IPS DF 6.9 (cell line): ENCODE measurements around the gene CUEDC1.

Experiments used
- DNase-seq: peaks from one replicate; pipeline ENCODE4 v3.0.0-alpha.2; 2013; ENCODE audit warnings: low read depth, low spot score
- H3K27ac ChIP-seq: one replicate; pipeline ENCODE4 v1.5.1; 2013; ENCODE audit warnings: low read length, control low read depth
- H3K27me3 ChIP-seq: 2 replicates; pipeline ENCODE4 v1.6.1; 2013; ENCODE audit warnings: mild to moderate bottlenecking, low read length; ENCODE audit not compliant: control insufficient read depth, insufficient read depth
- H3K36me3 ChIP-seq: 2 replicates; pipeline ENCODE4 v1.6.1; 2013; ENCODE audit warnings: low read length; ENCODE audit not compliant: control insufficient read depth, insufficient read depth
- H3K4me1 ChIP-seq: 2 replicates; pipeline ENCODE4 v1.6.1; 2013; ENCODE audit warnings: low read length; ENCODE audit not compliant: control insufficient read depth, insufficient read depth
- H3K4me3 ChIP-seq: 2 replicates; pipeline ENCODE4 v1.5.1; 2013; ENCODE audit warnings: mild to moderate bottlenecking, low read length
- H3K9me3 ChIP-seq: 2 replicates; pipeline ENCODE4 v1.6.1; 2013; ENCODE audit warnings: low read length, inconsistent platforms; ENCODE audit not compliant: control insufficient read depth, insufficient read depth
- WGBS: extraction: QIAGEN DNeasy Blood & Tissue Kit; methylation state at CpG from one replicate; pipeline ENCODE4 v1.1.7; 2013; ENCODE audit warnings: mixed read lengths, missing lambda C conversion rate; ENCODE audit not compliant: insufficient read length, insufficient coverage; 5-methylcytosine and 5-hydroxymethylcytosine counted together

The CUEDC1 gene

DNA sequence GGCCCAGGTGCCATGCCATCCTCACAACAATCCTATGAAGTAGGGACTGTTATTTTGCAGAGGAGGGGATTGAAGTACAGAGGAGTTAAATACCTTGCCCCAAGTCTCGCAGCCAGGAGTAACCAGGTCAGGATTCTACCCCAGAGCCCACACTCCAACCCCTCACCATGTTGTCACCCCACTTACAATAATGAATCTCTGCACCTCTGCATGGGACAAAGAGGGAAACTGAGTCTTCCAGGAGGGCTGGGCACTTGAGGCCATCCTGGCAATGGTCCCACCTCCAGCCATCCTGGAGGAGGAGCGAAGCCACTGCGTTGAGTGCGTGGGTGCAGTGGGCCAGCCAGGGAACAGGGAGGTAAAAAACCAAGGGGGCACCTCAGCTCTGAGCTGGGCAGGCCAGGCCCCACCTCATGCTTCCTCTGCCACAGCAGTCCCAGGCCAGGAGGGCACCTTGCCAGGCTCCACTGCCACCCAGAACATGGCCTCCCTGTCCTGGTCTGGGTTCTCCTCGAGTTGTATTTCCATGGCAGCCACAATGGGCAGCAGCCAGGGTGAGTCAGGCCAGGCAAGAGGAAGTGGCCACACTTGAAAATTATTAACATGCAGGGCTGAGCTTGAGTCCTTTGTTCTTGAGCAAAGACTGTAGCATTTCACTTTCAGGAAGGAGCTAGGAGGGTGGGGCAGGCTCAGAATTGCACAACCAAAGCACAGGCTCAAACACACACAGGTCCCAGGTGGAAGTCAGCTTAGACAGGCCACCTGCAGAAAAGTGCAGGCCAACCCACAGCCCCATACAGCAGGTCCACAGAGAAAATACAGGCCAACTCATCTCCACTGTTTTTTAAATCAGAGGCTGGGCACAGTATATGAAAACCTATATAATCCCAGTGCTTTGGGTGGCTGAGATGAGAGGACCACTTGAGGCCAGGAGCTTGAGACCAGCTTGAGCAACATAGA lies 52.1 kb downstream of the CUEDC1 start:
- no peak for DNase-seq
- WGBS: no CpG with 5 or more reads among the region's 5 CpGs
- no peaks in the 10 kb centered on the region for H3K27me3 ChIP-seq
- no peak overlapping the region for H3K27ac ChIP-seq
- H3K4me1 ChIP-seq: peaks cover 16% of the 10 kb centered on the region
- H3K36me3 ChIP-seq: no peaks in the 10 kb centered on the region
- no peaks in the 10 kb centered on the region for H3K9me3 ChIP-seq
- no peak overlapping the region for H3K4me3 ChIP-seq

DNA sequence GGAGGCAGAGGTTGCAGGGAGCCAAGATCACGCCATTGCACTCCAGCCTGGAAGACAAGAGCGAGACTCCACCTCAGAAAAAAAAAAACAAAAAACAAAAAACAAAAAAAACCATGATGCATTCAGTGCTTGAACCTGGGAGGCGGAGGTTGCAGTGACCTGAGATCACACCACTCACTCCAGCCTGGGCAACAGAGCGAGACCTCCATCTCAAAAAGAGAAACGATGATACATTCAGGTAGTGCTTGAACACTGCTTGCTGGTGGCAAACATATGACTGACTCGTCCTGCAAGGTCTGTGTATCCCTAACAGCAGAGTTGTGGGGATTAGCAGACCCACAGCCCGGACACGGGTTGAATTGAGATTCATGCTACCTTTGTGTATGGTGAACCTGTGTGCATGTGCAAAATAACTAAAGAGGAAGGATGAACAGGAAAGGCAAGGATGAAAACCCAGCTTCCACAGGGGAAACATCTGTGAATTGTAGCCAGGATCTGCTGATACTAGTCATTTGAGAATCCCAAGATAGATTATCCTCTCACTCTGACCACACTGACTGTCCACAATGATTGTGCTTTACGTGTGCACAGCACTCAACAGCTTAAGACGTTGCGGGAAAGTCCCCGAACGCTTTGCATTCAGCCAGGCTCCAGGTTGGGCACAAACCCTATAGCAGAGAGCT lies 53.0 kb downstream of the CUEDC1 start:
- H3K27me3 ChIP-seq: no peaks in the 10 kb centered on the region
- no peaks in the 10 kb centered on the region for H3K9me3 ChIP-seq
- no peak overlapping the region for H3K4me3 ChIP-seq
- no CpG with 5 or more reads among the region's 13 CpGs for WGBS
- no peak for DNase-seq
- no peak overlapping the region for H3K27ac ChIP-seq
- no peaks in the 10 kb centered on the region for H3K36me3 ChIP-seq
- peaks cover 16% of the 10 kb centered on the region for H3K4me1 ChIP-seq

DNA sequence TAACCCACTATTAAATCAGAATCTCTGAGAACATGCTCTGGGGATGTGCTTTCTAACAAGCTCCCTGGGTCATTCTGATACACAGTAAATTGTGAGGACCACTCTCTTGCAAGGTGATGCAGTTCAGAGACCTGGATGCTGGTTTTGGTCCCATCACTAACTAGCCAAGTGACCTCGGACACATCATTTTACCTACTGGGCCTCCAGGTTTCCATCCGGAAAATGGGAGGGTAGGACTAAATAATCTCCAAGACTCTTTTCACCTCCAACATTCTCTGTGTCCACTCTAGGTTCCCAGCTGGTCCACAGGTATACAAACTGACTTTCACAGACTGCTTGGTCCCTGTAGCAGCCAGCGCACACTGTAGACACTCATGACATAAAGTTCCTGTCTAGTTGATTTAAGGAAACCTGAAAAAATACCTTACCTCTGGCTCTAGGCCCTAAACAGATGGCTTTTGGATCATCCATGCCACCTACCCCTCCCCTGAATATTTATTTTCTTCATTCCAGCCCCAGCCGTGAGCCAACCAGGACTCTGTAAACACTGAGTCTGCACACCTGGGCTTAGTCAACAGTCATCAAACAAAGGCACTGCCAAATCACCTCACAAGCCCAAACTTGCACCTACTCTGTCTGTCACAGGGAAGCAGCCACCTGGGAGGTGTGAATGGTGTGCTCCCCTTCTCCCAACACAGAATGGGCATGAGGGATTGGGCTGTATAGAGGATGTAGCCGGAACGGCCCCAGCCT lies 54.0 kb downstream of the CUEDC1 start:
- no peak overlapping the region for H3K4me3 ChIP-seq
- H3K27me3 ChIP-seq: no peaks in the 10 kb centered on the region
- peaks cover 16% of the 10 kb centered on the region for H3K4me1 ChIP-seq
- no peaks in the 10 kb centered on the region for H3K9me3 ChIP-seq
- H3K27ac ChIP-seq: no peak overlapping the region
- H3K36me3 ChIP-seq: no peaks in the 10 kb centered on the region
- WGBS: no CpG with 5 or more reads among the region's 6 CpGs
- no peak for DNase-seq

DNA sequence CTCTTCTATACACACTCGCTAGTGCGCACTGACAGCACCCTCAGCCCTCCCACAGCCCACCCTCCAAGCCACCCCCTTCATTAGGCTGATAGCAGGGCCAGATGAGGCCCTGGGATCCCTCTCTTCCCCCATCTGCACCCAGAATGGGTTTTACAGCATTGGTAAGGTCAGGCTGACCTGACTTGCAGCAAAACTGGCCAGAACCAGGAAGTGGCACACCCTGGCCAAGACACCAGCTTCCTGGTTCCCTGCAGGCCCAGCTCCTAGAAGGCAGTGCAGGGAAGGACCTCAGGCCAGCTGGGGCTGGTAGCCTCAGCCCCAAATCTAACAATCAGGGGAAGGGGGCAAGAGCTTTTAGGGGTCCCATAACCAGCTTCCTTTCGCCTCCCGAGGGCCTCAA lies 55.4 kb downstream of the CUEDC1 start:
- no CpG with 5 or more reads among the region's 4 CpGs for WGBS
- H3K27me3 ChIP-seq: no peaks in the 10 kb centered on the region
- no peak overlapping the region for H3K4me3 ChIP-seq
- peaks cover 13% of the 10 kb centered on the region for H3K4me1 ChIP-seq
- no peaks in the 10 kb centered on the region for H3K36me3 ChIP-seq
- DNase-seq: no peak
- H3K27ac ChIP-seq: no peak overlapping the region
- no peaks in the 10 kb centered on the region for H3K9me3 ChIP-seq

DNA sequence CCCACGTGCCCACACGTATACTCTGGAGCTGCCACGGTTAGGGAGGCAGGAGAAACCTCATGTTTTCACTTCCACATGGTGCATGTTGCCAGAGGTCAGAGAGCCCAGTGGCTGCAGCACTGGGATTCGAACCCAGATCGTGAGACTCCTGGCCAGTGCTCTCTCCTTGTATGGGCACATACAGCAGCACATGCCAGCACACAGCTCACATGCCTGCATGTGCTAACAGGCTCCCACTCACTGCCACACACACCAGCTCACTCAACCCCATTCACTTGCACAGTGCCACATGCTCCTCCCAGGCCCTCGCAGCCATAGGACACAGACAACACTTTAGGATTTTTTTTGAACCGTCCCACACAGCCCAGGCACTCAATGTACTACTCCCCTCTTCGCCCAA lies 55.8 kb downstream of the CUEDC1 start:
- no CpG with 5 or more reads among the region's 8 CpGs for WGBS
- DNase-seq: no peak
- Histone ChIP-seq H3K36me3 (no peaks in the 10 kb centered on the region), H3K4me1 (peaks cover 11% of the 10 kb centered on the region), H3K4me3 (no peak overlapping the region), H3K27me3 (no peaks in the 10 kb centered on the region), H3K27ac (no peak overlapping the region), H3K9me3 (no peaks in the 10 kb centered on the region)

DNA sequence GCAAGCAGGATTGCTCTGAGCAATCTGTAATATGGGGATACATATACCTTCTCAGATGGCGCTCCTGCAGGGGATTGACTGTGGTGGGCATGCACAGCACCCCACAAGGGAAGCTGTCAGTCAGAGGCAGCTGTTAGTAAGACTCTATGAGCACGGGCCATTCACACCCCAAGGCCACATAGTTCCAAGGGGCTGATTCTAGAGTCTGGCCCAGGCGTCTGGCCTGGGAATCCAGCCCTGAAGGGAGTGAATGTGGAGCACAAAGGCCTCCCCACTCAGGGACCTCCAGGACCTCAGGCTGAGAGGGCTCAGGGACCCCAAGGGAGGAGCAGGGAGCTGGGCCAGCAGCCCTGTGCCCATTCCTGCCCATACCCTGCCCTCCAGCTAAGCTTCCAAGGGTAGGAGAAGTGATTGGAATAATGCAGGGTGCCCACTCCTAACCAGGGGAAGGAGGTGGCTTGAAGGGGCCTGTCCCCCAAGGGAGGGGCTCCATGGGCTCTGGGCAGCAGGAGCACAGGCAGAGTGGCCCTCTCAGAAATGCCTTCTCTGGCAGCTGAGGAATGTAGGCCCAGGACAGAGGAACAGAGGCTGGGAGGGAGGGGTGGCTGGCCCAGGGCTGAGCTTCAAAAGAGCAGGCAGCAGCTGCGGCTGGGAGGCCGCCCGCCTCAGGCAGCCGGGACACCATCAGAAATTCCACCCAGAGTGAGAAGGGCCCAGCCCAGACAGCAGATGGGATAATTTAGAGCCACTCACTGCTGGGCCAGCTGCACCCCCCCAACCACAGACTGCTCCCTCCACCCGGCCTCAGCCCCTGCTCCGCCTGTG lies 56.5 kb downstream of the CUEDC1 start:
- H3K4me3 ChIP-seq: no peak overlapping the region
- H3K4me1 ChIP-seq: peaks cover 11% of the 10 kb centered on the region
- DNase-seq: no peak
- no peak overlapping the region for H3K27ac ChIP-seq
- H3K36me3 ChIP-seq: no peaks in the 10 kb centered on the region
- no peaks in the 10 kb centered on the region for H3K27me3 ChIP-seq
- H3K9me3 ChIP-seq: no peaks in the 10 kb centered on the region
- no CpG with 5 or more reads among the region's 9 CpGs for WGBS

DNA sequence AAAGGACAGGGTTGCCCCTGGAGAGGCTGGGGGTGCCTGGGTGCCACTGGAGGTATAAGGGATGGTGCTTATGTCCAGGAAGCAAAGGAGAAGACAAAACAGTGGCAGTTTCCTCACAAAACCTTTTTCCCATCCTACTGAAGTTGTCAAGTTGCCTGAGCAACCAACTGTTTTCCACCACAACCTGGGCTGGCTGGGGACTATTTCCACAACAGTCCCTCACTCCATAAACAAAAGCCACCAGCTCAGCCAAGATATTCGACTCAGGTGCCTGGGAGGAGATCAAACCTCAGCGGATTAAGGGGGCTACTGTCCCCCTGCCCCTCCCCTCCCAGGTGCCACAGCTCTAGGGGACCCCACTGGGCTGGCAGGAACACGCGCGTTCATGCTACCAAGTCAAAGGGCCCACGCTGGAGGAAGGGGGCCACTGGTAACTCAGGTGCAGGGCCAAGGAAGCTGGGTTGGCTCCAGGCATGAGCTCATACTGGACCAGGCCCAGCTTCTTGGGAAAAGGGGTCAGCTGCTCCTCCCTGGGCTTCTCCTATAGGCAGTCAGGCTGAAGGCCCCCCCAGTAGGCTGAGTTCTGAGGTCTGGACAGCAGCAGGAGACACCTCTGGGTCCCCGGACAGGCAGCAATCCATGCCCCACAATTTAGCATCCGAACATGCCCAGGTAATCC lies 59.7 kb downstream of the CUEDC1 start:
- H3K4me1 ChIP-seq: peaks cover 19% of the 10 kb centered on the region
- no CpG with 5 or more reads among the region's 8 CpGs for WGBS

DNA sequence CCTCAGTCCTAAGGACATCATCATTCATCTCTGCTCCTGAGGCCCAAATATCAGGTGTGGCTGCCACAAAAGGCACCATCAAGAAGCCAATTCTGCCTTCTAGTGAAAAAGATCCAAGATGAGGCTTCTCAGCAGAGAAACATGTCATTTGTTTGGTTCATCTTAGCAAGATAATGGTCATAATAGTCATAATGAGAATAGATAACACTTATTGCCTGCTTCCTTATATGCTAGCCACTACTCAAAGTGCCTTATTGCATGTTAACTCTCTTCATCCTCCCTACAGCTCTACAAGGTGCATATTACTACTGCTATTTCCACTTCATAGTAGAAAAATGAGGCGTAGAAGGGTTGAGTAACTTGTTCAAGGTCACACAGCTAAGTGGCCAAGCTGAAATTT lies 60.4 kb downstream of the CUEDC1 start:
- Histone ChIP-seq H3K9me3 (no peaks in the 10 kb centered on the region), H3K36me3 (no peaks in the 10 kb centered on the region; the same call in 1 of the 2 replicates), H3K27me3 (no peaks in the 10 kb centered on the region), H3K4me3 (no peak overlapping the region), H3K27ac (no peak overlapping the region), H3K4me1 (peaks cover 19% of the 10 kb centered on the region)
- no CpG with 5 or more reads among the region's 1 CpG for WGBS
- DNase-seq: no peak

More for the DNA sequence above, 59.7 kb downstream of the CUEDC1 start:
- H3K9me3 ChIP-seq: no peaks in the 10 kb centered on the region
- H3K4me3 ChIP-seq: no peak overlapping the region
- H3K36me3 ChIP-seq: no peaks in the 10 kb centered on the region; the same call in 1 of the 2 replicates
- DNase-seq: no peak
- no peaks in the 10 kb centered on the region for H3K27me3 ChIP-seq
- no peak overlapping the region for H3K27ac ChIP-seq

DNA sequence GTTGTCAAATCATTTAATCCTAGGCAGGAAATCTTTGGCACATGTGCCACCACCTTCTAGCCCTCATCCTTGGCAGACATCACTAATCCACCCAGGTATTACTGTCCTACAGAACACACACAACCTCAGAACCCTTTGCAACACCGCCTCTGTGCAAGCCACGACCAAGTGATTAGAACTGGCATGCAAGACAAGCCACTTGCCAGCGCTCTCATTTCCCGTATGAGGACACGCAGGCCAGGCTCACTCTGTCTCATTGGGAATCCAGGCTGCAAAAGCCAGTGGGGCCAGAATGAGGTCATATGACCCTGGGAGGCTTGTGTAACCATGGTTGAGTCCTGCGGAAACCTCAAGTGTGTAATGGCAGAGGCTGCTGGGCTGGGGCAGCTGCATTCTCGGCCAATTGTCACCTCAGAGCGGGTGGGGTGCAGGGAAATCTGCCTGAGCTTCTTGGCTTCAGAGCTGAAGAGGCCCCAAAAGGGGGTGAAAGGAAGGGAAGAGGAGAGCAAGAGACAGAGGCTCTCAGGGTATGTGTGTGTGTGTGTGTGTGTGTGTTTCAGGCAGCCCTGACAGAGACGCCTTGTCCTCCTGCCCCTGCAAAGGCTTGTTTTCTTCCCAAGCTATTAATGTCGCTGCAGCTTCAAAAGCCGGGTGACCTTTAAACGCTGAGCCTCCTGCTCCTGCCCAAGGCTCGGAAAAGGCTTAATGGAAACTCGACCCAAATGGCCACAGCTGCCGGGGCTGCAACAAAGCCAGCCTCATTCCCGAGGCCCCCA lies 62.2 kb downstream of the CUEDC1 start:
- no CpG with 5 or more reads among the region's 16 CpGs for WGBS
- H3K36me3 ChIP-seq: no peaks in the 10 kb centered on the region; the same call in 1 of the 2 replicates
- H3K27me3 ChIP-seq: no peaks in the 10 kb centered on the region
- no peak overlapping the region for H3K4me3 ChIP-seq
- H3K9me3 ChIP-seq: no peaks in the 10 kb centered on the region
- peaks cover 8% of the 10 kb centered on the region for H3K4me1 ChIP-seq
- no peak for DNase-seq
- no peak overlapping the region for H3K27ac ChIP-seq
